HG03196 (cell line): ENCODE measurements around the gene MRPS12.

Experiments used
- ATAC-seq: cut with Tn5 transposase; IDR thresholded peaks from one replicate; pipeline ENCODE4 v1.9.1; 2021; ENCODE audit not compliant: unreplicated experiment

Gene MRPS12

DNA sequence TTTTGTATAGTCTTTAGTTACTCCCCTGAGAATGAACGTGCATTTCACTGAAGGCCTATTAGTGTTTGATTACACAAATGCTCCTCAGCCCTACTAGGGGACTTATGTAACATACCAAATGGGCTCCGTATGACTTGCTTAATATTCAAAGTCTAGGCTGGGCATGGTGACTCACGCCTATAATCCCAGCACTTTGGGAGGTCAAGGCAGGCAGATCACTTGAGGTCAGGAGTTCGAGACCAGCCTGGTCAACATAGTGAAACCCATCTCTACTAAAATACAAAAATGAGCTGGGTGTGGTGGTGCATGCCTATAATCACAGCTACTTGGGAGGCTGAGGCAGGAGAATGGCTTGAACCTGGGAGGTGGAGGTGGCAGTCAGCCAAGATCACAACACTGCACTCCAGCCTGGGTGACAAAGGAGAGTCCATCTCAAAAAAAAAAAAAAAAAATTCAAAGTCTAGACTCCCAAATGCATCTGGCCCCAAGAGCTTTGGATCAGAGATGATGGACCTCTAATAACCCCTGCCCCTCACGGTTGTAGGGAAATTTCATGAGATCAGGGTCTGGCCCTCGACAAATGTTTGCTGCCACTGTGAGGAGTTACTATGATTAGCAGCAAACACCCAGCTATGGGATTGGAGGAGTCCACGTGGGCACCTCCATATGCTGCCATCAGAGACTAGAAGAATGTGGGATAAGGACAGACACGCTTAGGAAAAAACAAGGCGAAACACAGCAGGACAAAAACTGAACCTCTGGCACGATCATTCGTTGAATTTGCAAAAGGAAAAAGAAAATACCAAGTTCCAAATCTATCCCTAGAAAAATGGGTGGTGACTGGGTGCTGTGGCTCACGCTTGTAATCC lies 40.2 kb downstream of the MRPS12 start:
- ATAC-seq, result no peak

DNA sequence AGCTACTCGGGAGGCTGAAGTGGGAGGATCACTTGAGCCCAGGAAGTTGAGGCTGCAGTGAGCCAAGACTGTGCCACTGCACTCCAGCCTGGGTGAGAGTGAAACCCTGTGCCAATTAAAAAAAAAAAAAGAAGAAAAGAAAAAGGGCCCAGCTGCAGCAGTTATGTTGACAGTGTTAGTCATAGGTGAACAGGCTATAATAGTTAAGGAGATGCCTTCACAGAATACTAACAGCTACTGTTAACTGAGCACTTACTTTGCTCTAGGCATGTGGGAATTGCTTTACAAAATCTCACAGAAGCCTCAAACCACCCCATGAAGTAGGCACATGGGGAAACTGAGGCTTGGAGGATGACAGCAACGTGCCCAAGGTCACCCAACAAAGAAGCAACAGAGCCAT lies 40.9 kb downstream of the MRPS12 start:
- no peak for ATAC-seq

GRCh38 chr19:38974624-38975213 lies 44.0 kb downstream of the MRPS12 start:
- ATAC-seq, result no peak

GRCh38 chr19:38975214-38975860 lies 44.6 kb downstream of the MRPS12 start, which contains the start of gene FBXO17:
Gene FBXO17 (minus strand): TSS chr19:38975742. CDS start chr19:38950319, 25,423 bp downstream.
- no peak for ATAC-seq

DNA sequence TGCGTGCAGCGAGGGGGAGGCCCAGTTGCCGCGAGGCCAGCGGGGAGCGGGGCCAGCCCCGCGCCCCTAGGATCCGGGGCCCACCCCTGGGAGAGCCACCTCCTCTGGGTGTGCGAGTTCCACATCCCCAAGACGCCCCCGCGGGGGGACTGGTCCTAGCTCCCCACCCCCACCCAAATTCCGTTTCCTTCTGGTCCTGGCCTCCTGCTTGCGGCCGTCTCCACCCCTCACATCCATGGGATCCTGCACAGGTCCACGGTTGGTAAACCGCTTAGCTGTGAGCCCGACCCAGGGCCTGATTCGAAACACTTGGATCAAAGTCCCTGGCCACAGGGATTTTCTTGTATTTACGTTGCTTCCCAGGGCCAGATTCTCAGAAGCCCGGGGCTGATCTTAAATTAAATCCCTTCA lies 45.1 kb downstream of the MRPS12 start:
- no peak for ATAC-seq

DNA sequence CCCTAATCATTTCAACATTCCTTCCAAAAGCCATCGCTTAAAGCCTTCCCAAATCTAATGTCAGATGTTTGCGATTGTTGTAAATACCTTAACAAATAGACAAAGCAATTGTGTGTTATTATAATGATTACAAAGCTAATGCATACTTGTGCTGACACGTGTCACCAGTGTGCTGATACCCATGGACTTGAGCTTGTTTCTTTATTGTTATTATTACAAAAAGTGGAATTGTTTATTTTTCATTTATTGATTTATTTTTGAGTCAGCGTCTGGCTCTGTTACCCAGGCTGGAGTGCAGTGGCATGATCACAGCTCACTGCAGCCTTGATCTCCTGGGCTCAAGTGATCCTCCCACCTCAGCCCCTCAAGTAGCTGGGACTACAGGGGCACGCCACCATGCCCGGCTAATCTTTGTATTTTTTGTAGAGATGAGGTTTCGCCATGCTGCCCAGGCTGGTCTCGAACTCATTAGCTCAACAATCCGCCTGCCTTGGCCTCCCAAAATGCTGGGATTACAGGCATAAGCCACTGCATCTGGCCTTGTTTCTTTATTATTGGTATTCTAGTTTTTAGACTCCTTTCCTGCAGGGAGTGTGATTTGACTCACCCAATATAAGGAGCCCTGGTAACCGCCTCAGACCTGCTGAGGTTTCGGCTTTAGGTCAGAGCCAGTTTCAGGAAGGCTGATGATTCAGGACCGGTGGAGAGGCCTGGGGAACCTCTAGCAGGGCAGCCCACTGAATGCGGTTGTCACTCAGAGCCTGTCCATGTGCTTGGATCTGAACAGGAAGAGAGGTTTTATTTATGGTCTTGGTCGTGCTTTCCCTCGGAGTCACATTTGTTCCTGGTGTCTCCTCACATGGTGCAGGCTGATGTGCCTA lies 46.9 kb downstream of the MRPS12 start:
- ATAC-seq, result peak; percentile 76

DNA sequence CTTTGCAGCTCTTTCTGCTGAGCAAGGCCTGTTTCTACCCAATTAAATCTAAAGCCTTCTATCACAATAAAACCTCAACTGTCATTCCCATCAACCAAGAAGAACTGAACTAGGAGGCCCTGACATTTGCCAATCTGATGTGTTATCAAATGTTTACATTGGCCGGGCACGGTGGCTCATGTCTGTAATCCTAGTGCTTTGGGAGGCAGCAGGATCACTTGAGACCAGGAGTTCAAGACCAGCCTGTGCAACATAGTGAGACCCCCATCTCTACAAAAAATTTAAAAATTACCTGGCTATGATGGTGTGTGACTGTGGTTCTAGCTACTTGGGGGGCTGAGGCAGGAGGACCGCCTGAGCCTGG lies 47.6 kb downstream of the MRPS12 start:
- ATAC-seq, result no peak

- no peak for ATAC-seq
Measured at GRCh38 chr19:38979812-38980211, 49.1 kb downstream of the MRPS12 start.

GRCh38 chr19:38980583-38981374 lies 50.0 kb downstream of the MRPS12 start:
- ATAC-seq, result no peak
